GM18519 (cell line): ENCODE data around the gene PRM2.

Experiments
- ATAC-seq: cut with Tn5 transposase; IDR thresholded peaks from one replicate; pipeline ENCODE4 v1.9.1; 2021; ENCODE audit warnings: mild to moderate bottlenecking, moderate library complexity; ENCODE audit not compliant: unreplicated experiment, low FRiP score

Gene PRM2

DNA sequence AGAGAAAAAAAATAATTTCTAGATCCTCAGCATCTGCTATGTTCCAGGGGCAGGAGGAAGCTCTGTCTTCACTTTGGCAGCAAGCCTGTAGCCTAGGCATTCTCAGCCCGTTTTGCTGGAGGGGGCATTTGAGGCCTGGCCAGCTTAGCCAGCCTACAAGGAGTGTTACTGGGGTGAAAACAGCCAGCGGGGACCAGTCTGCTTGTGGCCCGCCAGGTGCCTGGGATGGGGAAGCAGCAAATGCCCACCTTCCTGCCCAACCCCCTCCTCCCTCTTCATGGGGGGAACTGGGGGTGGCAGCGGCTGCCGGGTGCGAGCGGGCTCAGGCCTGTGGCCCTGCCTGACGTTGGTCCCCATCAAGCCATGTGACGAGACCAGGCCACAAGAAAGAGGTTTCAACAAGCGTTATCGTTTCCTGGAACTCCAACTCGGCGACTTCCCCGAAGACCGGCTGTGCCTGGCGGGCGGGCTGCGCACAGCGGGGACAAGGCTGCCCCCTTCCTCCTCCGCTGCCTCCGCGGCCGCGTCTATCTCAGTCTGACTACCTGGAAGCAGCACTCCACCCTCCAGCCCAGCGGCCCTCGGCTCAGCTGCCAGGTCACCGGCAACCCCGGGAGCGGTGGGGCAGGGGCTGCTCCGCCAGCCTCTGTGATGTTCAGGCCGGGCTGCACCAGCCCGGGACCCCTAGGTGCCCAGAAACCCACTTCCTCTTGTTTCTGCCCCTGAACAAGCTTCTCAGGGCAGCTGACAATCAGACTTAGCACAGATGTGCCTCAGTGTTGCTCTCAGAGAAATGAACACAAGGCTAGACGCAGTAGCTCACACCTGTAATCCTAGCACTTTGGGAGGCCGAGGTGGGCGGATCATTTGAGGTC is 43.2 kb downstream of the PRM2 start:
- ATAC-seq, result no peak

DNA sequence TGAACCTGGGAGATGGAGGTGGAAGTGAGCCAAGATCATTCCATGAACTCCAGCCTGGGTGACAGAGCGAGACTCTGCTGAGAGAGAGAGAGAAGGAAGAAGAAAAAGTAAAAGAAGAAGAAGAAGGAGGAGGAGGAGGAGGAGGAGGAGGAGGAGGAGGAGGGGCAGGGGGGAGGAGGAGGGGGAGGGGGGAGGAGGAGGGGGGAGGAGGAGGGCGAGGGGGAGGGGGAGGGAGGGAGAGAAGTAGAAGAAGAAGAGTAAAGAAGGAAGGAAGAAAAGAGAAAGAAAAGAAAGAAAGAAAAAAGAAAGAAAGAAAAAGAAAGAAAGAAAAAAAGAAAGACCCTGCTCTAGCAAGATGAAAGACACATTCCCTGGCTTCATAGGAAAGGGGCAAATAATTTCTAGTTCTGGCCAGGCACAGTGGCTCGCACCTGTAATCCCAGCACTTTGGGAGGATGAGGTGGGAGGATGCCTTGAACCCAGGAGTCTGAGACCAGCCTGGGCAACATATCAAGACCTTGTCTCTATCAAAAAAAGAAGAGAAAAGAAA is 43.9 kb downstream of the PRM2 start:
- no peak for ATAC-seq

DNA sequence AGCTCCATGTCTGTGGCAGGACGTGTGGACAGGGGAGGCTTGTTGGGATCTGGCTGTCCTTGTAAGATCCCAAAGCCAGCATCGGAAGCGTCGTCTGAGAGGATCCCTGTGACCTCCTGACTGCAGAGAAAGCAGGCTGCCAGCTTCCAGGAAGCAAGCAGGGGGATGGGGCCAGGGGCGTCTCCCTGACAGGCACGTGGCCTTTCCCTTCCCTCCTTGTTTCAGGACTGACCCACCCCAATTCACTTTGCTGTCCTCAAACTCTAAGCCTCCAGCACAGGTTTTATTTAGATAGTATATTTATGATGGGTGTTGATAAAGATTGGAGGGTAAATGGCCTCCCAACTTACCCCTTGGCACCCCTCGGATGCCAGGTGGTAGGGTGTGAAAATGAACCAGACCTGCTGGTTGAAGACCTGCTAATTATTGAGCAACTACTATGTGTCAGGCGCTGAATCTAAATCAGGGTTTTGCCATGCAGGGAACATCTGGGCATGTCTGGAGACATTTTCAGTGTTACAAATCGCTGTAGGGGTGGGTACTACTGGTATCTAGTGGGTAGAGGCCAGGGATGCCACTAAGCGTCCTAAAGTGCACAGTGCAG is 44.8 kb downstream of the PRM2 start:
- ATAC-seq, result no peak

DNA sequence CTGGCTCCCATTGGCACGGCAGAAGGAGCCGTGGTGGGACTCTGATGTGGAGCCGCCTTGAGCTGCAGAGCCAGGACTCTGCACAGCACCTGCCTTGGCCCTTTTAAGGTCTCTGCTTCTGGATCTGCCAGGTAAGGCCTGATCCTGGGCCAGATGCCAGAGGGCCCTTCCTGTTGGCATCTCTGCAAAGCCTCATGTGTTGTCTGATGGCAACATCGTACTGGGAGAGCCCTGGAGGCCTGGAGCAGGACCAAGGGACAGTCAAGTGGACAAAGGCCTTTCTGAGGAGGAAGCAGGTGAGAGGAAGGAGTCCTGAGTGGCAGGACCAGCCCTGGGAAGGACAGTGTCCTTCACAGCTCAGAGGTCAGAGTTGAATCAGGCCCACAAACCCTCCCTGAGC is 46.4 kb downstream of the PRM2 start:
- ATAC-seq, result no peak

DNA sequence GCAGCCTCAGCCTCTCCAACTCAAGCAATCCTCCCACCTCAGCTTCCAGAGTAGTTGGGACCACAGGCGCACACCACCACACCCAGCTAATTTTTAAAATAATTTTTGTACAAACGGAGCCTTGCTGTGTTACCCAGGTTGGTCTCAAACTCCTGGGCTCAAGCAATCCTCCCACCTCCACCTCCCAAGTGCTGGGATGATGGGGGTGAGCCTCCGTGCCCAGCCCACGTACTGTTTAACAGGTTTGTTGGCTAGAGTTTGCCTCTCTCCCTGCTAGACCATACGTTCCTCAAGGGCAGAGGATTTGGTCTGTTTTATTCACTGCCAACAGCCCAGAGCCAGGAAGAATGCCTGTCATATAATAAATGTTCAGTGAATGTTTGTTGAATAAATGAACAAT is 46.8 kb downstream of the PRM2 start:
- ATAC-seq, result no peak

DNA sequence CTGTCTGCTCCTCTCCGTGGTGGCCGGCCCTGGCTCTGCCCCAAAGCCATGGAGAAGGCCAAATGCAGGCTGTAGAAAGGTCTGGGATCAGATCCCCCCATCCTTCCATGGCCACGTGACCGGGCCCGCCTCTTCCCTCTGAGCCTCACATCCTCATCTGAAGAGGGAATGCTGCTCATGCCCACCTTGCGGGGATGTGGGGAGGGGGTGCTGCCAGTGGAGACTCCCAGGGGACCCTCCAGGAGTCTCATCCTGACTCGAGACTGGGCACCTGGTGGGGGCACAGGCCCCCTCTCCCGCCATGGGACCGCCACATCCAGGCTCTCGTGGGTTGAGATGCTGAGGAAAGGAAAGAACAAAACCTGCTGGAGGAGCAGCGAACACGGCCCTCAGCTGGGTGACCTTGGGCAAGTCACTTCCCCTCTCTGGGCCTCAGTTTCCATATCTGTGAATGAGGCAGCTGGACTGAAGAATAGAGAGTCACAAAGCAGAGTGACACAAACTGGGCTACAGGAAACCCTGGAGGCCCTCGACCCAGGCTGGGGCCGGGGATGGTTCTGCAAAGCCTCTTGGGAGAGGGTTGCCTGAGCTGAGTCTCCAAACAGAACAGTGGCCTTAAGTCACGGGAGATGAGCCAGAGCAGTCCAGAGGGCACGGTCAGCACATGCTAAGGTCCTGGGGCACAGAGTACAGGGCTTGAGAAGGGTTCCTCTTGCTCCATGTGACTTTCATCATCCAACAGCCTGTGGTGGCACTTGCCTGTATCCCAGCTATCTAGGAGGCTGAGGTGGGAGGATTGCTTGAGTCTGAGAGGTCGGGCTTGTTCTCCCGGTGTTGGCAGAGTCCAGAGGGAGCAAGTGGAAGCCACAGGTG is 50.4 kb downstream of the PRM2 start:
- ATAC-seq, result no peak
